ENCODE results near the gene CNR2.

DNA sequence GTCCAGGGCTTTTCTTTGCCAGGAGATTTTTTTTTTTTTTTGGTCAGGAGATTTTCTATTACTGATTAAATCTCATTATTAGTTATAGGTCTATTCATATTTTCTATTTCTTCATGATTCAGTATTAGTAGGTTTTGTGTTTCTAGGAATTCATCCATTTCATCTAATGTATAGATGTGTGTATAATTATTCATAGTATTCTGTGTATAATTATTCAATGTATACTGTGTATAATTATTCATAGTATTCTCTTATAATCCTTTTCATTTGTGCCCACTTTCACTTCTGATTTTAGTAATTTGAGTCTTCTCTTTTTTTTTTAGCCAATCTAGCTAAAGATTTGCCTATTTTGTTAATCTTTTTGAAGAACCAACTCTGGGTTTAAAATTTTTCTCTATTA is 34.2 kb upstream of the CNR2 start:
- TF ChIP-seq CHD2 (IDR thresholded peaks at IDR 0.05; ENCODE audit: low read length, partially characterized antibody): no peak
- TF ChIP-seq POLR2AphosphoS5 (IDR thresholded peaks at IDR 0.05; ENCODE audit: low read depth, low read length): no peak
- no peak for TF ChIP-seq TAF1 (IDR thresholded peaks at IDR 0.05; ENCODE audit: borderline replicate concordance, low read depth, low read length)
- TF ChIP-seq, protein P1, sequence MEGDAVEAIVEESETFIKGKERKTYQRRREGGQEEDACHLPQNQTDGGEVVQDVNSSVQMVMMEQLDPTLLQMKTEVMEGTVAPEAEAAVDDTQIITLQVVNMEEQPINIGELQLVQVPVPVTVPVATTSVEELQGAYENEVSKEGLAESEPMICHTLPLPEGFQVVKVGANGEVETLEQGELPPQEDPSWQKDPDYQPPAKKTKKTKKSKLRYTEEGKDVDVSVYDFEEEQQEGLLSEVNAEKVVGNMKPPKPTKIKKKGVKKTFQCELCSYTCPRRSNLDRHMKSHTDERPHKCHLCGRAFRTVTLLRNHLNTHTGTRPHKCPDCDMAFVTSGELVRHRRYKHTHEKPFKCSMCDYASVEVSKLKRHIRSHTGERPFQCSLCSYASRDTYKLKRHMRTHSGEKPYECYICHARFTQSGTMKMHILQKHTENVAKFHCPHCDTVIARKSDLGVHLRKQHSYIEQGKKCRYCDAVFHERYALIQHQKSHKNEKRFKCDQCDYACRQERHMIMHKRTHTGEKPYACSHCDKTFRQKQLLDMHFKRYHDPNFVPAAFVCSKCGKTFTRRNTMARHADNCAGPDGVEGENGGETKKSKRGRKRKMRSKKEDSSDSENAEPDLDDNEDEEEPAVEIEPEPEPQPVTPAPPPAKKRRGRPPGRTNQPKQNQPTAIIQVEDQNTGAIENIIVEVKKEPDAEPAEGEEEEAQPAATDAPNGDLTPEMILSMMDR (IDR thresholded peaks at IDR 0.05): no peak
